ENCODE results near the gene MAP3K4.

Gene MAP3K4

DNA sequence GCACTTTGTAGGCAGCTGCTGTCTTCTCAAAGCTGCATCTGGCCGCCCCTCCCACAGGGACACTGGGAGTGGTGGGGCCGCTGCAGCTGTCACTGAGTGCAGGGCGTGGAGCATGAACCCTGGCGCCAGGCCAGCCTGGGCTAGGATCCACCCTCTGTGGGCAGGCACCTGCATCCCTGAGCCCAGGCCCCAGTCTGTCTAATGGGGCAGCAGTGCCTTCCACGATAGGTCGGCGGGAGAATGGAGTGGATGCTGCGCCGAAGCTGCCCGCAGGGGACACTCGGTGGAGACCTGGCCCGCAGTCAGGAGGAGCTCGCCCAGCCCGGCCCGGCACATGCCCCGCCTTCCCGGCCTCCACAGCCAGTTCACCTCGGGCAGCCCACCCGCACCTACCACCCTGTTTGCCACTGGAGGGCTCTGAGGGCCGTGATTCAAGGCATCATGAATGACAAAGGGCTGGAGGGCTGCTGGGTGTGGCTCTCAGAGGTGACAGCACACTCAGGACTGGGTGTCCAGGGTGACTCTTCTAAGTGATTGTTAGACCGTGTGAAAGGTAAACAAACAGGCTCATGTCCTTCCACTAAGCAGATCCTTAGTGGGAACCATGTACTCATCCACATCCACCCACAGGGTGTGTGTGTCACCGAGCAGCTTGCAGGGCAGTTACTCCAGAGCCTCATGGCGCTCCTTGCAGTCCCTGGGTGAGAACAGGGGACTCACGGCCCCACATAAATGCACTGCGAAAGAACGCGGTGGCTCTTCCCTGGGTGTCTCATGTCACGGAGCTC is 148.4 kb downstream of the MAP3K4 start:
- DNase-seq (ENCODE audit: low read depth in 1 of 2, low spot score in 1 of 2) = no peak

DNA sequence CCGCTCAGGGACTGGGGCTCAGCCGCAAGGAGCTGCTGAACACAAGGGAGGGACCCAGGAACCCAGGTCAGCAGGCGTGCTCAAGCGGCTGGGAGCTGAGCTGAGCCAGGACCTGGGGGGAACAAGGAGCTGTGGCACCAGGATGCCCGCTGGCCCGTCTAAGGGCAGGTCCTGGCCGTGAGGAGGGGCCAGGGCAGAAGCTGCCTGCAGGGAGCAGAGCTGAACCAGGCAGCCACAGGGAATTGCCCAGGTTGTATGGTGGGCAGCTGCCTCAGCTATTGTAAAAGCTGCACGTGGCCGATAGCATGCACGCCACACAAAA is 148.9 kb downstream of the MAP3K4 start:
- DNase-seq (ENCODE audit: low read depth in 1 of 2, low spot score in 1 of 2) = no peak

DNA sequence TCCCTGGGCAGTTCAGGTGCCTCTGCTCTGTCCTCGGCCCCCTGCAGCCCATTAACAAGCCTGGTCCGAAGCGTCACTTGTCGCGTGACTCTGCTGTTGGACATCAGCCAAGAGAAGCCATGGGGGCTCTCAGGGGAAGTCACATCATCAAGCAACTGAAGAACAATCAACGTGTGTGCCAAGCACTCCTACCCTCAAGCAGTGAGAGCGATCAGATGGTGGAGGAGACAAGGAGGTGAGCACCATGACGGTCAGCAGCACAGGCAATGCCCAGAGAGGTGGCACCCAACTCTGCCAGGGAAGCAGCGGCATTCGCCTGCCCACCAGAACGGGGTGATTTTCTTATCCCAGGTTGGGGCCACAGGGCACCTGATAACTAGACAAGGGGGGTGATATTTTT is 149.6 kb downstream of the MAP3K4 start:
- DNase-seq (ENCODE audit: low read depth in 1 of 2, low spot score in 1 of 2) = no peak

DNA sequence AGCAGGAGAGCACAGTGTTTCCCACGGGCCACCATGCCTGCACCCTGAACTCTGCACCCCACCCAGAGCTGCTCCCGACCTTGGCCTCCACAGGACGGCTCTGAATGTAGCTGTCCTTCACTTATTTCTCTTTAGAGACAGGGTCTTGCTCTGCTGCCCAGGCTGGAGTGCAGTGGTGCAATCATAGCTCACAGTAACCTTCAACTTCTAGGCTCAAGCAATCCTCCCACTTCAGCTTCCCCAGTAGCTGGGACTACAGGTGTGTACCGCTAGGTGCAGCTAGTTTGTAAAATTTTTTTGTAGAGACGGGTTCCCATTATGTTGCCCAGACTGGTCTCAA is 151.4 kb downstream of the MAP3K4 start:
- DNase-seq (ENCODE audit: low read depth in 1 of 2, low spot score in 1 of 2) = no peak

DNA sequence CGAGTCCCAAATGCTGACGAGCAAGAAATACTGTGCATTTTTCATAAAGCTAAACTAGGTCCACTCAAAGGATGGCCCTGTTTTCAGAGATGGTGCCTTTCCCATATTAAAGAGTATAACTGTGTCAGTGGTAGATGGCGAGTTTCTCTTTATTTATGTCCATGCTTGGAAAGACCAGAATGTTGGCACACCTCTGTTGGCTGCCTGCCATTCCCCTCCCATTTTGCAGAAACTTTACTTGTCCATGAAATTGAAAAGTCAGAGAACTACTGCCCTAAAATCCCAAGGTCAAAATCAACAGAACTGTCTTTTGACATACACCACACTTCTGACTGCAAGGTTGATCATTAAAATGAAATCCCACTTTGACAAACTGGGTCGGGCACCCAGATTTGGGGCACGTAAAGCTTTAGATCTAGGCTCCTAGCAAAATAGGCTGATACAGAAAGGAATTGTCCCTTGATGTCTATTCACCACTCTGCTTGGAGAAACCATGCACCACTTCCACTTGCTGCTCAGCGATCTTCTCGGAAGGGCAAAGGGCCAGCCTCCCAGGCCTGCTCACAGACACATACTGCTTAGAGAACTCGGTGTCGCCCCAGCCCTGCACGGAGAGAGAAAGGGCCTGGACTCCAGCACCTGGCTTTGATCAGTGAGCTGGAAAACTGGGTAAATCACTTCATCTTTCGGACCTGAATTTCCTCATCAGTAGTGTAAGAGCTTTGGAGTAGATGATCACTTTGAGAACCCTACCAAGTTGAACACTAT is 152.3 kb downstream of the MAP3K4 start:
- DNase-seq (ENCODE audit: low read depth in 1 of 2, low spot score in 1 of 2) = no peak

DNA sequence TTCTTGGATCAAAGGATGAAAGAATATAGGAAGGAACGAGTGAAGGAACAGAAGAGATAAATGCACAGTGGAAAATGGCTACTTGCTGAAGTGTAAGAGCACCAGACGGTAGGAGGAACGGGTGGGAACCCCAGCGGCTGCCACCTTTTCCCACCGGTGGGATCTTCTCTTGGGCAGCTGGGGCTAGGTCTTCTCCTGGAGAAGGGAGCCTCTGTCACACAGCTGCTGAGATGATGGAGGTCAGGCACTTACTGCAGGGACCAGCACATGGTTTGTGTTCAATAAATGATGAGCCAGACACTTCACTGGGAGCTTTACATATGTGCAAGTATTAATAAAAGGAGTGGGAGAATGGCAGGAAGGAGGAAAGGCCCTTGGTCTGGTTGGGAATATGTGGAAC is 158.6 kb downstream of the MAP3K4 start:
- DNase-seq (ENCODE audit: low read depth in 1 of 2, low spot score in 1 of 2) = no peak

DNA sequence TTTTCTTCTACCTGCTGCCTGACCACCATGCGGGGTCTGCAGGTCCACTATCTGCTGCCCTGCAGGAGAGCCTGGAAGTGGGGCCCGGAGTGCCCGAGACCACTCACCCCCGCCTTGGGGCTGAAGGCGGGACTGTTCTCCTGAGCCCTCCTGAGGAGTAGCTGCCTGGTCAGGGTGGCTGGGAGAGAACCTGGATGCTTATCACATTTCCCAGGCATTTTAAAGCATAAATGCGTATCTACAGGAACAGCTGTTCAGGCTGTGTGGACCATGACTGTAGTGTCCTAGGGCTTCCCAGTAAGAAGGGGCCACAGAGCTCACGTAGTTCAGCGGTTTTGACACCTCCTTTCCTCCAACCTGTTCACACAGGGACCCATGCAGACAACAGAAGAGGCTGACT is 159.0 kb downstream of the MAP3K4 start:
- no peak for DNase-seq (ENCODE audit: low read depth in 1 of 2, low spot score in 1 of 2)

DNA sequence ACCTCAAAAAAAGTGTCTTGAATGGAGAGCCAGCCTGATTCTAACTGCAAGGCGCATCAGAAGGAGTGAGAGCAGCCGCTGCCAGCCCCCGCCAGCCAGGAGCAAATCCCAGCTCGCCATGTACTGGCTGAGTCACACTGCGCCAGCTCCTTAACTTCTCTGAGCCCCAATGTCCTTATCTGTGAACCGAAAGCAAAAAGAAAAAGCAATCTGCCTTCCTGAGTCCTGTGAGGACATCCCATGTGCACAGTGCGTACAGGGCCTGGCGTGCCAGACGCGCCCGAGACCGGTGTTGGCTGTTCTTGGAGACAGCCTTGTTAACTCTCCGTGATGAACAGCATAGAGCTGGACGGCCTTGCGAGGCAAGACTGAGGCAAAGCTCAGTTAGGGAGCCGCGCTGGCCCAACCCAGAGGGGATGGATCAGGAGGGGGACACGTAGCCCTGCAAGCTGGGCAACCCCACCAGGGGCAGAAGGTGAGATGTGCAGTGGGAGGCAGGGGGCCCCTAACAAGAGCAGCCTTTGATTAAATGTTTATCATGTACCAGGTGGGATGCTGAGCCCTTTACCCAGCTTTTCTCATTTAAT is 159.6 kb downstream of the MAP3K4 start:
- no peak for DNase-seq (ENCODE audit: low read depth in 1 of 2, low spot score in 1 of 2)

DNA sequence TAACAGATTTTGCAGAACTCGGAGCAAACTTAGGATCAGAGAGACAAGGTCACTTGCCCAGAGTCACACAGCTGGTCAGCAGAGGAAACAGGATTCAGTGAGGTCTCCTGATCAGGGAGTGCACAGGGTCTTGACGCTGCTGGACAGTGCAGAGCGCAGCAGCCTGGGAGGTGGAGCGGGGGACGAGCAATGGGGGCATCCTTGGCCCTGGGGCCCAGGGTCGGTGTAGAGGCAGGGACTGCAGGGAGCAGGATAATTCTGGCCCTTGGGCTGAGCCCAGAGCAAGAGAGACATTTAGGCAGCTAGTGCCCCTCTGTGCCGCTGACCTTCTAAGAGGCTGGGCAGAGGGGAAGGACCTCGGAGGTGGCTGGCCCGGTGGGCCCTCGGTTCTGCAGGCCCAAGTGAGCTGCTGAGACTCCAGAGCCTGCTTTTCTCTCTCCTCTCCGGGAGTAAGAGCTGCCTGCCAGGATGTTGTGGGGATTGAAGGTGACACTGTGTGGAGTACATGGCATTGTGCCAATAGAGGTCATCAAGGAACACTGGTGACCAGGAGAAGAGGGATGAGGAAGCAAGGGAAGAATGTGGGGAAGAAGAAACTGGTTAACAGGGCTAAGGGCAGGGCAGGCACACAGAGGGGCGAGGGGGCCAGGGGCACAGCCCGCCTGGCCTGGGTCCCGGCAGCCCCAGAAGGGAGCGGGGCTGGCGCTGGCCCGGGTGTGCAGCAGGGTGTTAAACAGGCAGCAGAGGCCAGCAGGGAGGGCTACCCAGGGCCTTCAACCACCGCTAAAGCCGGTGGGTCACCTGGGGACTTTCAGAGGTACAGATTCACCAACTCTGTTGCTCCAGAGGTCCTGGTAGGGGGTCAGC is 160.3 kb downstream of the MAP3K4 start:
- DNase-seq (ENCODE audit: low read depth in 1 of 2, low spot score in 1 of 2) = no peak

DNA sequence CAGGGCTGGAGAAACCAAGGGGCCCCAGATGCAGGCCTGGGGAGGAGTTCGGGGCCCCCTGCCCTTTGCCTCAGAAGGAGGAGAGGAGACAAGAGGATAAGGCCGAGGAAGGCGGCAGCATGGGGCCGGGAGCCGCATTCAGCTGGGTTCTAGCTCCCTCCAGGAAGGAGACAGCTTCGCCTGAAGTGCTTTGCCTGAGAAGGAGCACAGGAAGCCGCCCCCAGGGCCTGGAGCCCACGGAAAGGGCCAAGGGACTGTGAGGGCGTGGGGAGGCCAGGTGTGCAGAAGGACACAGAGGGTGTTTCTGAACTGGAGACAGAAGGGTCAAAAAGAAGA is 160.9 kb downstream of the MAP3K4 start:
- no peak for DNase-seq (ENCODE audit: low read depth in 1 of 2, low spot score in 1 of 2)

DNA sequence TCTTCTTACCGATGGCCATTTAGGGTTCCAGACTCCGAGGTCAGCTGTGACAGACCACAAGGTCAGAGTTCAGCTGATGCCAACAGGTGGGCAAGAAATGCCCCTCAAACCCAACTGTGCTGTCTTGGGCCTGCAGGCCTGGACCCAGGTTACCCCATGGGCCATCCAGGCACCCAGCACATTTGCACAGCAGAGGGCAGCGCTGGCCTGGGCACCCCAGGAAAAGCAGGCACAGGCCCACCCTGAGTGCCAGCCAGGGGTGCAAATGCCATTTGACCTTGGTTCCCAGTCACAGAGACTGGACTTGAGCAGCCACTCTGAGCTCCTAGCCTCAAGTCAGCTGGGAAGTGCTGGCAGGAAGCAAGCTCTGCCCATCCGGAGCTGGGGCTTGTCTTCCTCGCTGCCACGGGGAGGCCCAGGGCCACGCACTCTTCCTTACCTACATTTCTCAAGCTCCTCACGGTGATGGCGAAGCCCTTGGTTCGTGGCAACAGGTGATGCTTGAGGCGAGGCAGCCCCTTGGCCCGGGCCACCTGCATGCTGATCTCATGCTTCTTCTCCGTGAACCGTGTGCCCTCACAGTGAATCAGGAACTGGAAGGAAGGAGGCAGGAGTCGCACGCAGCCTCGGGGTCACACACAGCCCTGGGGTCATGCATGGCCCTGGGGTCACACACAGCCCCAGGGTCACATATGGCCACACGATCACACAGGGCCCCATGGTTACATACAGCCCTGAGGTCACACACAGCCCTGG is 161.5 kb downstream of the MAP3K4 start:
- DNase-seq (ENCODE audit: low read depth in 1 of 2, low spot score in 1 of 2) = no peak

DNA sequence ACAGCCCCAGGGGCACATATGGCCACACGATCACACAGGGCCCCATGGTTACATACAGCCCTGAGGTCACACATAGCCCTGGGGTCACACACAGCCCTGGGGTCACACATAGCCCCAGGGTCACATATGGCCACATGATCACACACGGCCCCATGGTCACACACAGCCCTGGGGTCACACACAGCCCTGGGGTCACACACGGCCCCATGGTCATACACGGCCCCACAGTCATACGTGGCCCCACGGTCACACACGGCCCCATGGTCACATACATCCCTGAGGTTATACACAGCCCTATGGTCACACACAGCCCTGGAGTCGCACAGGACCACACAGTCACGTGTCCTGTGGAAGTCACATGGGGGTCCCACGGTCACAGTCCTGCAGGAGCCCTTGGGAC is 162.2 kb downstream of the MAP3K4 start:
- DNase-seq (ENCODE audit: low read depth in 1 of 2, low spot score in 1 of 2) = no peak

DNA sequence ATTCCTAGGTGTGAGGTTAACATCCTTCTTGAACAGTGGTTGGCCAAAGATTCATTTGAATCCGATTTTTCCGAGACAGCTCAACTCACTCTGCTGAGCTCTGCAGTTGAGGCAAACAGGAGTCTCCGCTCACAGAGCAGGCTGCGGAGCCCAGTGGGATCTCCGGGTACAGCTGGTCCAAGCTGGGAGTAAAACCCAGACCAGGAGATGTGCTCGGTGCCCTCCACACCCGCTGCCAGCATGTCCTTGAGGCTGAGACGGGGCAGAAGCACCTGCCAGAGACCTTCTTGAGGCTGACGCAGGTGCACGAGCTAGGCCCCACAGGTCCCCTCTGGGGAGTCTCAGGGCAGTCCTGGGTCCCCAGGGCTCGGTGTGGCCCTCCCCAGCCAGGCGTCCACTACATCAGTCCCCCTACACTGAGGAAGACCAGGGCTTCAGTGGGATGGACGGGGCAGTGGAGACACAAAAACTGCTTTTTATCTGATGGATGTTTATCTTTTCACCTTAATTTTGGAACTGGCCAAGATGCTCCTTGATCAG is 163.3 kb downstream of the MAP3K4 start:
- no peak for DNase-seq (ENCODE audit: low read depth in 1 of 2, low spot score in 1 of 2)

DNA sequence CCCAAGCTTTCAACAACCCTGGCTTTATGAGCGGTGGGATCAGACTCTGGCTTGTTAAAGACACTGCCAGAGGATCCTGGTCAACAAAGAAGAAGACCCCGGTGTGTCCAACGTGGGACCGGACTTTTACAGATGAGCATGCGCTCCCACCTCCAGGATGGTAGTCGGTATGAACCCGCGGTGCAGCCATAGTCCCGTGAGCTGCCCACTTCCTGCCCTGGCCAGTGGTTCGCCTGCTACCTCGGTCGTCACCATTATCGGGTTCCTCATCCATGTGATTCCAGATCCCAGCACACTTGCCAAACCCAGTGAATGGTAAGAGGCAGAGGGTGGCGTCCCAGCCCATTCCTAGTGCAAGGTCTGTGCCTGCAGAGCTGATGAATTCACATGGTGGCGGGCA is 169.6 kb downstream of the MAP3K4 start:
- no peak for DNase-seq (ENCODE audit: low read depth in 1 of 2, low spot score in 1 of 2)

DNA sequence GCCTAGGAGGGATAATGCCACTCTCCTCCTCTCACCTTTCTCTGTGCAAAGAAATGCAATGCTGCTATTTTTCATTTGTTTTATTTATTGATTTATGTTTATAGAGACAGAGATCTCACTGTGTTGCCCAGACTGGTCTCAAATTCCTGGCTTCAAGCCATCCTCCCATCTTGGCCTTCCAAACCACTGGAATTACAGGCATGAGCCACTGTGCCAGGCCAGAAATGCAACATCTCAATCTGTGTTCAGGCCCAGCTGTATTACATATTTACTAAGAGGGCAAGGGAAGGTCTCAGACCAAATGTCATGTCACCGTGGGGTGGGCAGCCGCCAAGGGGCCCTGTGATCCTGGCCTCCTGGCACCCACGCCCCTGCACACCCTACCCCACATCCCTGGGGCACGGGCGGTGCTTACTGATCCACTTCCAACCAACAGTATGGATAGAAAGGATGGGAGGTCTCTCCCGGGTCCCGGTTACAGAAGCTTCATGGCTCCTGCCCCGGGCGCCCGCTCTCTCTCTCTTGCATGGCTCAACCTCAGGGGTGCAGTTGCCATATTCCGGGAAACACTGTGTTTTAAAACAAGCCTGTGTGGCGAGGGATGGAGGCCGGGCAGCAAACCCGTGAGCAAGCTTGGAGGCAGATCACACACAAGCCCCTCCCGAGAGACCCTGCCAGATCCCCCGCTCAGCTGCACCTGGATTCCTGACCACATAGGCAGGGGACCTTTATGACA is 170.5 kb downstream of the MAP3K4 start:
- DNase-seq (ENCODE audit: low read depth in 1 of 2, low spot score in 1 of 2) = no peak

DNA sequence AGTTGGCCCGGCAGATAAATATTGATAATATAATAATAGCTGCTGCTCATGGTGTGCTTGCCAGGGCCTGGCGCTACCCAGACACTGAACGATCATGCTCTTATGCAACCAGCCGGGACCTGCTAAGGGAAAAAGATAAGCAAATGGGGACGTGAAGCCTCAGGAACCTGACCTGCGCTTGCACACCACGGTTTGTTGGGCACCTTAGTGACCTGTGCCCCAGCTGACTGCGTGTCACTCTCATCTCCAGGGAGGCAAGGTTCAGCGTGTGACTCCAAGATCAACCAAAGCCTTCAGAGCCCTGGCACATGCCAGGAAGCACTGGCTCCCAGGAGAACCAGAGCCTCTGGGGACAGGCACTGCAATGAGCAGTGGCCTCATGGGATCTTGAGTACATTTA is 171.2 kb downstream of the MAP3K4 start:
- no peak for DNase-seq (ENCODE audit: low read depth in 1 of 2, low spot score in 1 of 2)

DNA sequence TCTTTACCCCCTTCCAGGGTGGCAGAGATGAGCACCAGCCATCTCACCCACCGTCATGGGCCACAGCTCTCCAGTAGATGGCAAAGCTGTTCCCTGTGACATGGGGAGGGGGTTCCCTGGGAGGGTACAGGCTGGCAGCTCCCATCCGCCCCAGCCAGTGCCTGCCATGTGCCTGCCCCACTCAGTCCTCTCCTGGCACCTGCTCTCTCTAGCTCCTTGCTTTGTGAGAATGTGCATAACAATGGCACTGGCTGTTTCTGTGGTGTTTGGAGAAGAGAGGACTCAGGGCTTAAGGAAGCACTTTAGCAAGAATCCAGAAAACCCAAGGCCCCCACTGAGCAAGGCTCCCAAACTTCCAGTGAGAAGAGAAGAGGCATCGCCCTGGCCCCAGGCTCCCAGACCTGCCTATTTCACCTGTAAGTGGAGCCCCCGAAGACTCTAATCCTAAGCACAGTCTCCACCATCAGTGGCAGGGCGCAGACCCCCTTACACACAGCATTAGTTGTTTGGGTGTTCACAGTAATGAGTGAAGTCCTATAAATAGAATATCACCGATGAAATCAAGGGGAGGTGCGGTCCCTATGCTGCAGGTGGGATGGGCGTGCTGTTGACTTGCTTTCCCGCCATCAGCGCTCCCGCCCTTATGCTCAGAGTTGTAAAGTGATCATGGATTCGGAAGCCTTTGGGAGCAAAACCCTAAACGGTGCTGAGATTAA is 172.1 kb downstream of the MAP3K4 start:
- no peak for DNase-seq (ENCODE audit: low read depth in 1 of 2, low spot score in 1 of 2)

DNA sequence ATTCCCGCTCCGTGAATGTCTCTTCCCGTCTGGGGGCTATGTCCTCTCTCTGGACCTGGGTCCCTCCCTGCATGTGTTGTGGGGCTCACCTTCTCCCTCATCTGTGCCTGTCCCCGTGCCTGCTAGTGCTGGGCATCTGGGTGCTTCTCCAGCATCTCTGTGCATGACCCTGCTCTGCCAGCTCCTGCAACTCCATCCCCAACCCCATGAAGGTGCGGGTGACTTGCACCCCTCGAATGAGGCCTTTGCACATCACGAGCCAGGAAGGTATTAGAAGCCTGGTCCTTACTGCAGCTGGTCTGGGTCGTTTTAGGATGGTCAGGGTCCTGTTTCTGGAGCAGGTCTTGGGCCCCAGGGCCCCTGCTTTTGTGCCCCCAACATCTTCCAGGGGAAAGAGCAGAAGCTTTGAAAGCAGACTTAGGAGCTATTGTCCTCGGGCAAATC is 172.6 kb downstream of the MAP3K4 start:
- no peak for DNase-seq (ENCODE audit: low read depth in 1 of 2, low spot score in 1 of 2)

DNA sequence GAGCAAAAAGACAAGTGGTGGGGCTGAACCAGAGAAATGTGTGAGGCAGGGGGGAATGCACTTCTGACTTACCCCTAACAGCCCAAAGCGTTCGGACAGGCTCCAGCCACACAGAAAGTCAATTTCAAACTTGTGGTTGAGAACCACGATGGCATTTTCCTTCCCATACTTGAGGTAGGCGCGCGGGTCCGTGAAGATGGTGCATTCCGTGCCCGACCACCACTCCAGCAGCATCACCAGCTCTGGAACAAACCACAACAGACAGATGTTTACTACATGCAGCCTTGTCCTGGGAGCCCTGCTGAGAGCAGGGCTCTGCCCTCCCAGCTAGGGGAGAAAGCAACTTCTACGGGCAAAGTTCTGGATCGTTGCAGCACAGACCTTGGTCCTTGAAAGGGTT is 174.6 kb downstream of the MAP3K4 start:
- DNase-seq (ENCODE audit: low read depth in 1 of 2, low spot score in 1 of 2) = no peak

All from stimulated activated CD4-positive, alpha-beta T cell treated with anti-CD3 and anti-CD28 coated beads, Interleukin-15, amount 100 ng/mL, for 1 hour (primary cell).